Caco-2 (cell line): Measurements from ENCODE around the gene SV2B. TPM values are rescaled to one million over a fixed set of nuclear protein-coding genes. Genes with fewer than 3 reads are reported as not detected.

Experiments used
- BruUV-seq: library from RNA; stranded (reverse); fragments of 400-500 nt; replicated peaks from 2 replicates; lab custom pipeline; 2021; lab: Mats Ljungman, UMichigan
- CTCF ChIA-PET: fragments of 300-600 bp; sonication (Branson Sonifier 250); formaldehyde crosslinking; loops from one replicate; lab custom pipeline; 2022; ENCODE audit warnings: antibody characterized with exemption; lab: Charles Lee
- POLR2A ChIA-PET: fragments of 300-600 bp; sonication (Branson Sonifier 250); formaldehyde crosslinking; loops from one replicate; lab custom pipeline; 2022; ENCODE audit warnings: antibody characterized with exemption; lab: Charles Lee
- DNase-seq, 2 experiments: peaks; one replicate each; pipeline versions ENCODE4 v3.0.0 to v3.0.0-alpha.2; 2020 to 2022
- H3K27me3 ChIP-seq: replicated peaks from 2 replicates; pipeline ENCODE4 v1.6.0; 2011; ENCODE audit warnings: low read length; ENCODE audit not compliant: control insufficient read depth, insufficient read depth
- H3K36me3 ChIP-seq: 2 replicates; pipeline ENCODE4 v1.5.1; 2011; ENCODE audit warnings: low read length; ENCODE audit not compliant: control insufficient read depth, insufficient read depth
- H3K4me1 ChIP-seq: fragments of 250-450 bp; sonication (Bioruptor Pico); 2 replicates; pipeline ENCODE4 v1.5.1; 2020; ENCODE audit warnings: mild to moderate bottlenecking
- H3K4me3 ChIP-seq: 2 replicates; pipeline ENCODE4 v1.5.1; 2011; ENCODE audit warnings: low read depth, mild to moderate bottlenecking, control low read depth, low read length
- H3K9me3 ChIP-seq: fragments of 250-450 bp; sonication (Bioruptor Pico); 2 replicates; pipeline ENCODE4 v1.5.1; 2020; ENCODE audit warnings: mild to moderate bottlenecking, moderate library complexity
- H3K27ac Mint-ChIP-seq: one replicate; pipeline ENCODE4 v1.8.0; 2022; ENCODE audit warnings: mixed read lengths; ENCODE audit not compliant: unreplicated experiment
- H3K27me3 Mint-ChIP-seq: one replicate; pipeline ENCODE4 v1.8.0; 2022; ENCODE audit warnings: mixed read lengths; ENCODE audit not compliant: insufficient read depth, unreplicated experiment
- H3K36me3 Mint-ChIP-seq: one replicate; pipeline ENCODE4 v1.8.0; 2022; ENCODE audit warnings: mild to moderate bottlenecking, mixed read lengths; ENCODE audit not compliant: insufficient read depth, unreplicated experiment
- H3K4me1 Mint-ChIP-seq: one replicate; pipeline ENCODE4 v1.8.0; 2022; ENCODE audit warnings: low read depth, mixed read lengths; ENCODE audit not compliant: unreplicated experiment
- H3K4me3 Mint-ChIP-seq: one replicate; pipeline ENCODE4 v1.8.0; 2022; ENCODE audit warnings: mild to moderate bottlenecking, moderate library complexity, mixed read lengths; ENCODE audit not compliant: unreplicated experiment
- H3K9me3 Mint-ChIP-seq: one replicate; pipeline ENCODE4 v1.8.0; 2022; ENCODE audit warnings: mixed read lengths; ENCODE audit not compliant: unreplicated experiment
- CTCF ChIP-seq, 2 experiments: fragments of 200-600 bp in 1 of 2; IDR thresholded peaks; 1 replicate in 1 of 2; 2 replicates in 1 of 2; pipeline versions ENCODE4 v1.5.1 to v1.8.0; 2011 to 2022; ENCODE audit warnings: antibody characterized with exemption in 1 of 2, control low read depth in 1 of 2, inconsistent platforms in 1 of 2, low read depth in 1 of 2, low read length in 1 of 2, mild to moderate bottlenecking in 1 of 2, moderate library complexity in 1 of 2; ENCODE audit not compliant: insufficient read depth in 1 of 2, severe bottlenecking in 1 of 2, unreplicated experiment in 1 of 2
- intact Hi-C: fragments of 100-400 bp; cut with micrococcal nuclease; formaldehyde crosslinking; loops from one replicate; pipeline ENCODE4 v1.10.0; 2022; ENCODE audit not compliant: unreplicated experiment
- total RNA-seq: library from RNA; stranded (reverse); gene quantifications from 2 replicates; pipeline ENCODE4 v1.2.3, GENCODE V29; 2022

Gene SV2B
- total RNA-seq, 1 experiment from 2014 or later = not detected

GRCh38 chr15:91109885-91110284 is 9.8 kb downstream of the SV2B start:
- no peaks in the 10 kb centered on the region for H3K9me3 Mint-ChIP-seq

GRCh38 chr15:91110407-91110806 is 10.3 kb downstream of the SV2B start:
- no peaks in the 10 kb centered on the region for H3K36me3 ChIP-seq
- no peak overlapping the region for H3K27ac Mint-ChIP-seq
- no peaks in the 10 kb centered on the region for H3K9me3 ChIP-seq
- intact Hi-C loops = no loop called here
- no TSS peak for BruUV-seq
- no peaks in the 10 kb centered on the region for H3K9me3 Mint-ChIP-seq
- H3K27me3 Mint-ChIP-seq = peaks cover 33% of the 10 kb centered on the region
- H3K27me3 ChIP-seq = no peaks in the 10 kb centered on the region
- TF ChIP-seq CTCF (IDR thresholded peaks at IDR 0.05; ENCODE audit: insufficient read depth in 1 of 2, low read depth in 1 of 2, low read length in 1 of 2, severe bottlenecking in 1 of 2, unreplicated experiment in 1 of 2) = no peak
- no peaks in the 10 kb centered on the region for H3K4me1 ChIP-seq
- no peak overlapping the region for H3K4me3 Mint-ChIP-seq
- CTCF ChIA-PET = interaction anchor here (0.7 kb wide), 1 partner anchor 615 kb away, joined by 3 read pairs; no protein-coding TSS in a partner anchor
- no peaks in the 10 kb centered on the region for H3K36me3 Mint-ChIP-seq
- no peak overlapping the region for H3K4me3 ChIP-seq
- no peaks in the 10 kb centered on the region for H3K4me1 Mint-ChIP-seq
- POLR2A ChIA-PET = no interaction called here
- no peak for DNase-seq

More at GRCh38 chr15:91109885-91110284, 9.8 kb downstream of the SV2B start:
- Histone ChIP-seq H3K36me3 (no peaks in the 10 kb centered on the region), H3K9me3 (no peaks in the 10 kb centered on the region), H3K4me1 (no peaks in the 10 kb centered on the region), H3K27me3 (no peaks in the 10 kb centered on the region), H3K4me3 (no peak overlapping the region)
- TF ChIP-seq CTCF (IDR thresholded peaks at IDR 0.05; ENCODE audit: insufficient read depth in 1 of 2, low read depth in 1 of 2, low read length in 1 of 2, severe bottlenecking in 1 of 2, unreplicated experiment in 1 of 2) = no peak
- intact Hi-C loops = no loop called here
- DNase-seq = no peak
- H3K4me3 Mint-ChIP-seq = no peak overlapping the region
- no peak overlapping the region for H3K27ac Mint-ChIP-seq
- H3K27me3 Mint-ChIP-seq = peaks cover 36% of the 10 kb centered on the region
- H3K4me1 Mint-ChIP-seq = no peaks in the 10 kb centered on the region
- CTCF ChIA-PET = no interaction called here
- no peaks in the 10 kb centered on the region for H3K36me3 Mint-ChIP-seq
- POLR2A ChIA-PET = no interaction called here
- no TSS peak for BruUV-seq

GRCh38 chr15:91113030-91113429 is 13.0 kb downstream of the SV2B start:
- BruUV-seq = no TSS peak
- Mint-ChIP-seq H3K4me3 (no peak overlapping the region), H3K4me1 (no peaks in the 10 kb centered on the region), H3K9me3 (no peaks in the 10 kb centered on the region), H3K36me3 (no peaks in the 10 kb centered on the region), H3K27ac (no peak overlapping the region), H3K27me3 (peaks cover 26% of the 10 kb centered on the region)
- no peaks in the 10 kb centered on the region for H3K27me3 ChIP-seq
- H3K9me3 ChIP-seq = no peaks in the 10 kb centered on the region
- no peak overlapping the region for H3K4me3 ChIP-seq
- ChIA-PET POLR2A (no interaction called here), CTCF (no interaction called here)
- intact Hi-C loops = no loop called here
- H3K4me1 ChIP-seq = no peaks in the 10 kb centered on the region
- no peaks in the 10 kb centered on the region for H3K36me3 ChIP-seq
- DNase-seq = no peak
- TF ChIP-seq CTCF (IDR thresholded peaks at IDR 0.05; ENCODE audit: insufficient read depth in 1 of 2, low read depth in 1 of 2, low read length in 1 of 2, severe bottlenecking in 1 of 2, unreplicated experiment in 1 of 2) = no peak
